CD4-positive, alpha-beta T cell (primary cell): ENCODE results near the gene NR2C2AP. TPM values are rescaled to one million over a fixed set of nuclear protein-coding genes. Genes with fewer than 3 reads are reported as not detected.

Experiments
- ATAC-seq: fragments of 200-7000 bp; cut with Tn5 transposase; one replicate; pipeline ENCODE4 v1.10.0; 2022; ENCODE audit warnings: mild to moderate bottlenecking; ENCODE audit not compliant: poor library complexity
- CTCF ChIA-PET: fragments of 350-600 bp; sonication (Branson Sonifier 250); formaldehyde crosslinking; loops from one replicate; lab custom pipeline; 2021; ENCODE audit warnings: antibody characterized with exemption, inconsistent platforms; lab: Charles Lee
- POLR2A ChIA-PET: fragments of 350-600 bp; sonication (Branson Sonifier 250); formaldehyde crosslinking; loops from one replicate; lab custom pipeline; 2021; ENCODE audit warnings: antibody characterized with exemption, inconsistent platforms; lab: Charles Lee
- DNase-seq, 14 experiments: peaks; one replicate each; pipeline ENCODE4 v3.0.0-alpha.2; 2013 to 2020; ENCODE audit warnings: mixed read lengths in 2 of 14
- H3K27ac ChIP-seq, 2 donors: one replicate each; pipeline versions ENCODE4 v1.5.1 to v1.7.0; 2013; ENCODE audit warnings: low read length in 2 of 2, low read depth in 1 of 2, mild to moderate bottlenecking in 1 of 2
- H3K27me3 ChIP-seq, 2 experiments: 1 replicate in 1 of 2; 2 replicates in 1 of 2; pipeline versions ENCODE4 v1.6.1 to v1.7.0; 2013; ENCODE audit warnings: low read length in 2 of 2, control low read depth in 1 of 2, mild to moderate bottlenecking in 1 of 2, moderate library complexity in 1 of 2; ENCODE audit not compliant: insufficient read depth in 2 of 2, control insufficient read depth in 1 of 2
- H3K36me3 ChIP-seq: one replicate; pipeline ENCODE4 v1.6.1; 2013; ENCODE audit warnings: low read length, control low read depth; ENCODE audit not compliant: insufficient read depth
- H3K4me1 ChIP-seq: one replicate; pipeline ENCODE4 v1.6.1; 2013; ENCODE audit warnings: low read length, control low read depth; ENCODE audit not compliant: insufficient read depth
- H3K4me3 ChIP-seq: one replicate; pipeline ENCODE4 v1.5.1; 2013; ENCODE audit warnings: mild to moderate bottlenecking, low read length, moderate library complexity
- H3K9me3 ChIP-seq, 2 experiments: 1 replicate in 1 of 2; 2 replicates in 1 of 2; pipeline versions ENCODE4 v1.6.1 to v1.7.0; 2013; ENCODE audit warnings: low read length in 2 of 2, mild to moderate bottlenecking in 2 of 2, control low read depth in 1 of 2, moderate library complexity in 1 of 2; ENCODE audit not compliant: control insufficient read depth in 1 of 2, insufficient read depth in 1 of 2
- H3K27ac Mint-ChIP-seq: one replicate; pipeline ENCODE4 v1.8.0; 2020; ENCODE audit warnings: mixed read lengths
- H3K27me3 Mint-ChIP-seq: one replicate; pipeline ENCODE4 v1.8.0; 2021; ENCODE audit warnings: mixed read lengths
- H3K36me3 Mint-ChIP-seq: one replicate; pipeline ENCODE4 v1.8.0; 2021; ENCODE audit warnings: low read depth, mixed read lengths
- H3K4me1 Mint-ChIP-seq: one replicate; pipeline ENCODE4 v1.8.0; 2021; ENCODE audit warnings: low read depth, mixed read lengths
- H3K4me3 Mint-ChIP-seq: one replicate; pipeline ENCODE4 v1.8.0; 2020; ENCODE audit warnings: mild to moderate bottlenecking, mixed read lengths
- H3K9me3 Mint-ChIP-seq: one replicate; pipeline ENCODE4 v1.8.0; 2020; ENCODE audit warnings: mixed read lengths
- intact Hi-C, 2 experiments: fragments of 100-400 bp; cut with DNase I in 1 of 2; cut with micrococcal nuclease in 1 of 2; formaldehyde crosslinking; loops; one replicate each; pipeline versions ENCODE4 v1.15.1 to v1.9.0; 2023 to 2025; cut with DNase I, micrococcal nuclease
- total RNA-seq, 174 experiments: library from RNA in 2 of 174; stranded (reverse) in 2 of 174; gene quantifications; one replicate each; pipeline ENCODE4 v1.2.3 and lab custom pipeline; 2021 to 2026
- TF ChIP-seq, protein P1 (sequence below): fragments of 200-600 bp; IDR thresholded peaks from one replicate; pipeline ENCODE4 v1.8.0; 2022; ENCODE audit warnings: antibody characterized with exemption, mild to moderate bottlenecking

NR2C2AP gene
- total RNA-seq, 2 experiments from 2014 or later: 10.5 to 11.5 TPM

DNA sequence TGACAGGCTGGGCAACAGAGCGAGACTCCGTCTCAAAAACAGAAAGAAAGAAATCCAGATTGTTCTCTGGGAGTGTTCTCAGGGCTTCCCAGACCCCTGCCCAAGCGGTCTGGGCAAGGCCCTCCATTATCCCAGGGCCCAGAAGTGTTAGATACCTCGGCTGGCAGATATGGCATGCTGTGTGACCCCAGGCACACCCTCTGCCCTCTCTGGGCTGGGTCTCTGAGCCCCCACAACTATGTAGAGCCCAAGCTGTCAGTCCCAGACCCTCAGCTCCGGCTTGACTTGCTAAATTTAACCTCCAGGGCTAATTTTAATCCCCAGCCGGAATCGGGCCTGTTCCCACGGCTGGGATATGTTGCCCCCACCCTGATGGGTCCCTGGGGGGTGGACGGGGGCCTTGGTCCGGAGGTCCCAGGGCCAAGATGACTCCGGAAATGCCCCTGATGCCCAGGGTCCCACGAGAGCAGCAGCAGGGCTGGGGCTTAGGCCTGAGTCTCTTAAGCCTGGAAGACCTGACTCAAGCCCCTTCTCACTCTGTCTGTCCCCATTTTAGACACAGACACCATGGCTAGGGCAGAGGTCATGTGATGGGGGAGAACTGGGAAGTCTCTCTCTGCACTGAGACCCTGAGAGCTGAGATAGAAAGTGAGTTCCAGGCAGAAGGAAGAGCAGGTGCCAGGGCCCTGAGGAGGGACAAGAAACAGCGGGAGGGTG lies 50.4 kb downstream of the NR2C2AP start:
- Mint-ChIP-seq H3K4me3 (no peak overlapping the region), H3K36me3 (peaks cover 33% of the 10 kb centered on the region), H3K4me1 (no peaks in the 10 kb centered on the region), H3K27ac (no peak overlapping the region), H3K27me3 (no peaks in the 10 kb centered on the region), H3K9me3 (no peaks in the 10 kb centered on the region)
- Histone ChIP-seq H3K4me1 (no peaks in the 10 kb centered on the region), H3K4me3 (no peak overlapping the region), H3K36me3 (peaks cover 13% of the 10 kb centered on the region), H3K9me3 (no peaks in the 10 kb centered on the region), H3K27ac (no peak overlapping the region), H3K27me3 (no peaks in the 10 kb centered on the region)
- CTCF ChIA-PET: no interaction called here
- ATAC-seq: no peak
- POLR2A ChIA-PET: no interaction called here
- intact Hi-C loops: no loop called here
- no peak for DNase-seq
- TF ChIP-seq, protein P1, sequence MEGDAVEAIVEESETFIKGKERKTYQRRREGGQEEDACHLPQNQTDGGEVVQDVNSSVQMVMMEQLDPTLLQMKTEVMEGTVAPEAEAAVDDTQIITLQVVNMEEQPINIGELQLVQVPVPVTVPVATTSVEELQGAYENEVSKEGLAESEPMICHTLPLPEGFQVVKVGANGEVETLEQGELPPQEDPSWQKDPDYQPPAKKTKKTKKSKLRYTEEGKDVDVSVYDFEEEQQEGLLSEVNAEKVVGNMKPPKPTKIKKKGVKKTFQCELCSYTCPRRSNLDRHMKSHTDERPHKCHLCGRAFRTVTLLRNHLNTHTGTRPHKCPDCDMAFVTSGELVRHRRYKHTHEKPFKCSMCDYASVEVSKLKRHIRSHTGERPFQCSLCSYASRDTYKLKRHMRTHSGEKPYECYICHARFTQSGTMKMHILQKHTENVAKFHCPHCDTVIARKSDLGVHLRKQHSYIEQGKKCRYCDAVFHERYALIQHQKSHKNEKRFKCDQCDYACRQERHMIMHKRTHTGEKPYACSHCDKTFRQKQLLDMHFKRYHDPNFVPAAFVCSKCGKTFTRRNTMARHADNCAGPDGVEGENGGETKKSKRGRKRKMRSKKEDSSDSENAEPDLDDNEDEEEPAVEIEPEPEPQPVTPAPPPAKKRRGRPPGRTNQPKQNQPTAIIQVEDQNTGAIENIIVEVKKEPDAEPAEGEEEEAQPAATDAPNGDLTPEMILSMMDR: no peak

DNA sequence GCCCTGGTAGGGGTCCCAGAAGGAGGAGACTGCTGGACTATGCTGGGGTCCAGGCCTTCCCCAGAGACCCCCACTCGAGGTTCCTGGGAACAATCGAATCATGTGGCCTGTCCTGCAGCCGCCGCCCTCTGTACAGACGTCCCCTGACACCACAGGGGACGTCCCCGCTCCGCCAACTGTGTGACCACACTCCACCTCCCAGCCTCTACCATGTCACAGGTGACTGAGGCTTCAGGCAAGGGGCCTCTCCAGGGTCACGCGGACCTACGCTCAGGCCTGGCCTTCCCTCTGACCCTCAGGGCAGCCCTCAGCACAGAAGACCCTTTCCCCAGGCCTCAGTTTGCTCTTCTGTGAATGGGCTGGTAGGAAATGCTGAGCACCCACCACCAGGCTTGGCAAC lies 51.8 kb downstream of the NR2C2AP start:
- H3K4me3 Mint-ChIP-seq: no peak overlapping the region
- POLR2A ChIA-PET: no interaction called here
- Histone ChIP-seq H3K4me3 (no peak overlapping the region), H3K27ac (no peak overlapping the region), H3K36me3 (peaks cover 27% of the 10 kb centered on the region), H3K4me1 (no peaks in the 10 kb centered on the region), H3K27me3 (no peaks in the 10 kb centered on the region), H3K9me3 (no peaks in the 10 kb centered on the region)
- CTCF ChIA-PET: no interaction called here
- H3K9me3 Mint-ChIP-seq: no peaks in the 10 kb centered on the region
- TF ChIP-seq, protein P1: no peak
- H3K36me3 Mint-ChIP-seq: peaks cover 32% of the 10 kb centered on the region
- intact Hi-C loops: no loop called here
- no peaks in the 10 kb centered on the region for H3K4me1 Mint-ChIP-seq
- no peak for ATAC-seq
- H3K27me3 Mint-ChIP-seq: no peaks in the 10 kb centered on the region
- no peak overlapping the region for H3K27ac Mint-ChIP-seq
- DNase-seq: no peak

Other genes with a start within 250 kb of the NR2C2AP start
- gene SUGP2, start 169.9 kb downstream of the NR2C2AP start, total RNA-seq: 100 to 1,000 TPM; 106 to 110 TPM
- 1 to 10 TPM; 5.9 to 6.0 TPM for gene ARMC6, start 169.8 kb downstream of the NR2C2AP start, total RNA-seq
- gene SLC25A42, start 139.4 kb downstream of the NR2C2AP start, total RNA-seq: 10 to 100 TPM; 15.1 to 15.4 TPM
- gene TMEM161A, start 64.9 kb downstream of the NR2C2AP start, total RNA-seq: 10 to 100 TPM in 1 of 2 experiments, 1 to 10 TPM in 1; 8.2 to 10.9 TPM
- 1 to 10 TPM; 1.9 to 3.0 TPM for gene MEF2B, start 33.2 kb downstream of the NR2C2AP start, total RNA-seq
- 10 to 100 TPM; 12.0 to 15.0 TPM for gene BORCS8, start 11.3 kb downstream of the NR2C2AP start, total RNA-seq
- 10 to 100 TPM; 36.3 to 37.2 TPM for gene RFXANK, start 11.2 kb downstream of the NR2C2AP start, total RNA-seq
- not detected for gene NCAN, start 8.5 kb upstream of the NR2C2AP start, total RNA-seq
- not detected for gene TM6SF2, start 69.9 kb upstream of the NR2C2AP start, total RNA-seq
- gene SUGP1, start 117.1 kb upstream of the NR2C2AP start, total RNA-seq: 10 to 100 TPM; 49.7 to 56.0 TPM
- 100 to 1,000 TPM; 132 to 133 TPM for gene MAU2, start 117.4 kb upstream of the NR2C2AP start, total RNA-seq
- gene GATAD2A, start 202.3 kb upstream of the NR2C2AP start, total RNA-seq: 100 to 1,000 TPM; 104 to 107 TPM